Epithelial cell of proximal tubule (primary cell): ENCODE results near the gene TRIM24. TPM values are rescaled to one million over a fixed set of nuclear protein-coding genes. Genes with fewer than 3 reads are reported as not detected.

Experiments
- DNase-seq: peaks from one replicate; pipeline ENCODE4 v3.0.0-alpha.2; 2011; ENCODE audit warnings: low read depth
- H3K4me3 ChIP-seq: 2 replicates; pipeline ENCODE4 v1.5.1; 2011; ENCODE audit warnings: low read depth, mild to moderate bottlenecking, low read length
- total RNA-seq: library from RNA; depleted of rRNA; stranded (reverse); fragments of >200 nt; gene quantifications from 2 replicates; pipeline ENCODE4 v1.2.3, GENCODE V29; 2015
- TF ChIP-seq, protein P1 (sequence below): conservative IDR thresholded peaks from 2 replicates; pipeline ENCODE4 v1.5.1; 2012; ENCODE audit warnings: low read depth, mild to moderate bottlenecking, low read length

TRIM24 gene
- total RNA-seq, 1 donor from 2014 or later, result 21.4 TPM

DNA sequence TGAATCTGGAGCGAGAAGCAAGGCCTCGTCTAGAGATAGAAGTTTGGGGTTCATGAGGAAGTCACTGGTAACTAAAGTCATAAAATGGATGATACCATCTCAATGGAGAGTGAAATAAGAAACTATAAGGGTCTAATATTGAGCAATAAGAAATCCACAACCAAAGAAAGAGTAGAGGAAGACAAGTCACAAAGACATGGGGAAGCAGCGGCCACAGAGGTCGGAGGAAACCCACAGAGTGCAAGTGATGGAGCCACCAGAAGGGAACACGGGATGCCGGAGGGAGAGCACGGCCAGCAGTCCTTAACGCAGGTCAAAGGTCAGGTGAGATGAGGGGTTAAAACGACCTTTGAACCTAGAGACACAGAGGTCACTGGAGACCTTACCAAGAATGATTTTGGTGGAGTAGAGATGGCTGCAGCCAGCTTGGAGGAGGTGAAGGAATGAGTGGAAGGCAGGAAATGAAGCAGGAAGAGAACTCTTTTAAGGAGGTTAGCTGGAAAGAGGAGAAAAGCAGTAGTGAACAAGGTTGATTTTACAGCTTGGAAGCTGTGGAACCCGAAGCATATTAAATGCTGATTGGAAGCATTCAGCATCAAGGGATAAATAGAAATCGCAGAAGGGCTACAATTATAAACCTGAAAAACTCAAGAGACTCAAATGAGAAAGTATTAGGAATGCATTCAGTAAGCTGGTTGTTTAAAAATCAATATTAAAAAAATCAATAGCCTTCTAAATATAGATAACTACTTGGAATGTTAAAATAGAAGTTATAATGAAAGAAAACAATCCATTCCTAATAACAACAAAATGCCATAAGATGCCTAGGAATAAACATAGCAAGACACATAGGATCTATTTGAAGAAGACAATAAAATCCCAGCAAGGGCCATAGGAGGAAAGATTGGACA, 147.4 kb downstream of the TRIM24 start:
- DNase-seq, result no peak
- TF ChIP-seq, protein P1, sequence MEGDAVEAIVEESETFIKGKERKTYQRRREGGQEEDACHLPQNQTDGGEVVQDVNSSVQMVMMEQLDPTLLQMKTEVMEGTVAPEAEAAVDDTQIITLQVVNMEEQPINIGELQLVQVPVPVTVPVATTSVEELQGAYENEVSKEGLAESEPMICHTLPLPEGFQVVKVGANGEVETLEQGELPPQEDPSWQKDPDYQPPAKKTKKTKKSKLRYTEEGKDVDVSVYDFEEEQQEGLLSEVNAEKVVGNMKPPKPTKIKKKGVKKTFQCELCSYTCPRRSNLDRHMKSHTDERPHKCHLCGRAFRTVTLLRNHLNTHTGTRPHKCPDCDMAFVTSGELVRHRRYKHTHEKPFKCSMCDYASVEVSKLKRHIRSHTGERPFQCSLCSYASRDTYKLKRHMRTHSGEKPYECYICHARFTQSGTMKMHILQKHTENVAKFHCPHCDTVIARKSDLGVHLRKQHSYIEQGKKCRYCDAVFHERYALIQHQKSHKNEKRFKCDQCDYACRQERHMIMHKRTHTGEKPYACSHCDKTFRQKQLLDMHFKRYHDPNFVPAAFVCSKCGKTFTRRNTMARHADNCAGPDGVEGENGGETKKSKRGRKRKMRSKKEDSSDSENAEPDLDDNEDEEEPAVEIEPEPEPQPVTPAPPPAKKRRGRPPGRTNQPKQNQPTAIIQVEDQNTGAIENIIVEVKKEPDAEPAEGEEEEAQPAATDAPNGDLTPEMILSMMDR, result no peak
- no peak overlapping the region for H3K4me3 ChIP-seq

DNA sequence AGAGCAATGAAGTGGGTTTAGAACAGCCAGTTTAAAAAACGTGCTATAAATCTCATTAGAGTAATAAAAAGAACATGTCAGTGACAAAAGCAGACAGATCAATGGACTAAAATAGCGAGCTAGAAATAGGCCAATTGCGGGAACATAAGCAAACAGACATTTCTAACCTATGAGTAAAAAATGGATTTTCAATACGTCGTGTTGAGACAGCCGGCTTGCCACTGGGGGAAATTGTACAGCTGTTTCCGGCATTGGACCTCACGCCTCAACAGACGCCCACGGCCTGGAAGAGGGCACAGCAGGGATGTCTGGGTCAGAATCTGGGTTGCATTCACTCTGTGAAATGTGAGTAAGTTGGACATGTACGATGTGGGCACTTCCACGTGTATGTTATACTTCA, 148.2 kb downstream of the TRIM24 start:
- no peak for DNase-seq
- TF ChIP-seq, protein P1, result no peak
- H3K4me3 ChIP-seq, result no peak overlapping the region

DNA sequence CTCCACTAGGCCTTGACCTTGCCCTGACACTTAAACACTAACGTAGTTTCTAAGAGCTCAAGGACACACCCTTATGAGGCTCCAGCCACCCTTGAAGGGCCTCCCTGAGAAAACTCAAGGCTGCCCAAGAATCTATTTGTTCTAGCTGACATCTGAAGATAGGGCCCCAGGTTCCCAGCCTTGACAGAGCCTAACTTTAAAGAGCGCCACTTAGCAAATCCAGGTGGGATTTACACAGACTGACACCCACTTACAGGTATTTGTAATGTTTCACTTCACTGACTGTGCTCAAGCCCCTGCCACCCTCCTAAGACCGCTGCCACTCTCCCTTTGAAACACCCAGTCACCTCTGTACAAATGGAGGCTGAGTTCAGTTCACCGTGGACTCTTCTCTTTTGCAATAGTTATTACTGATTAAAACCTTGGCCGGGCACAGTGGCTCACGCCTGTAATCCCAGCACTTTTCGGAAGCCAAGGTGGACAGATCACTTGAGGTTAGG, 150.7 kb downstream of the TRIM24 start:
- no peak overlapping the region for H3K4me3 ChIP-seq
- DNase-seq, result no peak

DNA sequence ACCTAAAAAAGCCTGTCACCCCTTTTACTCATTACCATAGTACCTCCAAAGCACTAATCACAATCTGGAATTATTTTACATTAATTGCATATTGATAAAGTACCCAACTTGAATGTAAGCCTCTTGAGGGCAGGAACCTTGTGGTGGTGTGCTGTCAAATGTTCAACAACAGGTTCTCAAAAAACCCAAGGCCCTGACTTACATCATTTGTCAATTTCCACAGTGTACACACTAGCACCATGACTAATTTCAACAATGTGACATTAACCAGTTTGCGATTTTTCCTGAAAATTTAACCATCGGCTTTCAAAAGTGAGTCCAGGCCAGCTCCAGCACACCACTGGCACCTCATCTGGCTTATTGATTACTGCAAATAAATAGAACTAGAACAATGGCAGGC, 153.6 kb downstream of the TRIM24 start:
- TF ChIP-seq, protein P1, result no peak
- no peak overlapping the region for H3K4me3 ChIP-seq
- DNase-seq, result no peak

More for the DNA sequence above, 150.7 kb downstream of the TRIM24 start:
- TF ChIP-seq, protein P1, result no peak

DNA sequence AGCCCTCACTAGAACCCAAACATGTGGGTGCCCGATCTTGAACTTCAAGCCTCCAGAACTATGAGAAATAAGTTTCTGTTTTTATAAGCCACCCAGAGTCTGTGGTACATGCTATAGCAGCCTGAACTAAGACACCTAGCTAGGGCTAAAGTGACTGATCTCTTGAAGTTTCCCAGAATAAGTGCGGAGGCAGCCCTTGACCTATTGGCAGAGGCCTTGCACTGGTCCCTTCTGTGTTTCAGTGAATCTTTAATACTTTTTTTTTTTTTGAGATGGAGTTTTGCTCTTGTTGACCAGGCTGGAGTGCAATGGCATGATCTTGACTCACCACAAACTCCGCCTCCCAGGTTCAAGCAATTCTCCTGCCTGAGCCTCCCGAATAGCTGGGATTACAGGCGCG, 156.0 kb downstream of the TRIM24 start:
- no peak overlapping the region for H3K4me3 ChIP-seq
- TF ChIP-seq, protein P1, result no peak
- no peak for DNase-seq

DNA sequence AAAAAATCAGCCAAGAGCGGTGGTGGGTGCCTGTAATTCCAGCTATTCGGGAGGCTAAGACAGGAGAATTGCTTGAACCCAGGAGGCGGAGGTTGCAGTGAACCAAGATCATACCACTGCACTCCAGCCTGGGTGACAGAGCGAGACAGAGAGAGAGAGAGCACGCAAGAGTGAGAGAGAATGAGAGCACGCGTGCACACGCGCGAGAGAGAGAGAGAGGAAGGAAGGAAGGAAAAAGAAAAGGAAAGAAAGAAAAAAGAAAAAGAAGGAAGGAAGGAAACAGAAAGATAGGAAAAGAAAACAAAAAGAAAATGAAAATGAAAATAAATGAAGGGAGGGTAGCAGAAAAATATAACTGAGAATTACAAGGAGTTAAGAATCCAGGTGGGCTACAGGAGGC, 158.4 kb downstream of the TRIM24 start:
- no peak for DNase-seq
- TF ChIP-seq, protein P1, result no peak

More for the DNA sequence above, 158.4 kb downstream of the TRIM24 start:
- no peak overlapping the region for H3K4me3 ChIP-seq
